CD14-positive monocyte (primary cell): Measurements from ENCODE around the gene HSPB1. TPM values are rescaled to one million over a fixed set of nuclear protein-coding genes. Genes with fewer than 3 reads are reported as not detected.
A peak's percentile ranks its signal among the peaks of the same experiment; 100 is the strongest.

Experiments used
- DNase-seq, 3 donors: peaks; one replicate each; pipeline ENCODE4 v3.0.0-alpha.2; 2011 to 2022
- H2AFZ ChIP-seq: 2 replicates; pipeline ENCODE4 v1.6.0; 2012; ENCODE audit warnings: mild to moderate bottlenecking, low read depth, low read length, inconsistent platforms; ENCODE audit not compliant: insufficient read depth, poor library complexity, severe bottlenecking
- H3K27ac ChIP-seq, 2 donors: 1 replicate in 1 of 2; 2 replicates in 1 of 2; pipeline ENCODE4 v1.5.1; 2012 to 2013; ENCODE audit warnings: low read length in 2 of 2, control low read depth in 1 of 2, inconsistent platforms in 1 of 2, low read depth in 1 of 2, mild to moderate bottlenecking in 1 of 2
- H3K27me3 ChIP-seq, 2 donors: one replicate each; pipeline versions ENCODE4 v1.6.0 to v1.6.1; 2011 to 2013; ENCODE audit warnings: low read length in 2 of 2; ENCODE audit not compliant: control insufficient read depth in 2 of 2, insufficient read depth in 2 of 2
- H3K36me3 ChIP-seq, 2 donors: replicated peaks in 1 of 2; 1 replicate in 1 of 2; 2 replicates in 1 of 2; pipeline versions ENCODE4 v1.5.1 to v1.6.1; 2012 to 2013; ENCODE audit warnings: low read length in 2 of 2, control low read depth in 1 of 2, inconsistent platforms in 1 of 2, mild to moderate bottlenecking in 1 of 2; ENCODE audit not compliant: insufficient read depth in 2 of 2, control insufficient read depth in 1 of 2
- H3K4me1 ChIP-seq, 2 donors: 1 replicate in 1 of 2; 2 replicates in 1 of 2; pipeline versions ENCODE4 v1.5.1 to v1.6.1; 2012 to 2013; ENCODE audit warnings: low read length in 2 of 2, control low read depth in 1 of 2, inconsistent platforms in 1 of 2, mild to moderate bottlenecking in 1 of 2, moderate library complexity in 1 of 2; ENCODE audit not compliant: insufficient read depth in 2 of 2, control insufficient read depth in 1 of 2
- H3K4me2 ChIP-seq: replicated peaks from 2 replicates; pipeline ENCODE3; 2012; ENCODE audit warnings: low read length, moderate library complexity, mild to moderate bottlenecking; ENCODE audit not compliant: poor library complexity, severe bottlenecking; ENCODE audit errors: extremely low read depth
- H3K4me3 ChIP-seq, 3 experiments: fragments of 200-600 bp in 1 of 3; sonication (generic) in 1 of 3; replicated peaks in 1 of 3; 1 replicate in 2 of 3; 2 replicates in 1 of 3; pipeline ENCODE4 v1.5.1; 2011 to 2013; ENCODE audit warnings: low read length in 3 of 3, mild to moderate bottlenecking in 3 of 3, control low read depth in 2 of 3, low read depth in 2 of 3, inconsistent platforms in 1 of 3, moderate library complexity in 1 of 3
- H3K79me2 ChIP-seq: 2 replicates; pipeline ENCODE4 v1.6.0; 2012; ENCODE audit warnings: mild to moderate bottlenecking, control low read depth, inconsistent platforms, low read length, moderate library complexity; ENCODE audit not compliant: insufficient read depth
- H3K9ac ChIP-seq: 2 replicates; pipeline ENCODE4 v1.6.0; 2017; ENCODE audit warnings: low read length, mild to moderate bottlenecking; ENCODE audit not compliant: insufficient read depth, poor library complexity, severe bottlenecking
- H3K9me3 ChIP-seq, 2 donors: replicated peaks in 1 of 2; 1 replicate in 1 of 2; 2 replicates in 1 of 2; pipeline versions ENCODE4 v1.5.1 to v1.6.1; 2012 to 2013; ENCODE audit warnings: low read length in 2 of 2, control low read depth in 1 of 2; ENCODE audit not compliant: control insufficient read depth in 1 of 2, insufficient read depth in 1 of 2
- H4K20me1 ChIP-seq: 2 replicates; pipeline ENCODE4 v1.6.0; 2012; ENCODE audit warnings: mild to moderate bottlenecking, low read length, control low read depth, moderate library complexity; ENCODE audit not compliant: insufficient read depth
- H3K27ac Mint-ChIP-seq, 7 donors: one replicate each; pipeline ENCODE4 v1.8.0; 2020; ENCODE audit warnings: mild to moderate bottlenecking in 7 of 7, mixed read lengths in 7 of 7, moderate library complexity in 6 of 7, inconsistent platforms in 2 of 7
- H3K27me3 Mint-ChIP-seq, 3 donors: one replicate each; pipeline ENCODE4 v1.8.0; 2021 to 2022; ENCODE audit warnings: low read depth in 3 of 3, mild to moderate bottlenecking in 3 of 3, mixed read lengths in 3 of 3, moderate library complexity in 3 of 3, inconsistent platforms in 1 of 3
- H3K36me3 Mint-ChIP-seq, 2 donors: one replicate each; pipeline ENCODE4 v1.8.0; 2020; ENCODE audit warnings: mixed read lengths in 2 of 2, inconsistent platforms in 1 of 2, mild to moderate bottlenecking in 1 of 2
- H3K4me1 Mint-ChIP-seq: one replicate; pipeline ENCODE4 v1.8.0; 2020; ENCODE audit warnings: mild to moderate bottlenecking, mixed read lengths
- H3K4me3 Mint-ChIP-seq, 2 donors: one replicate each; pipeline ENCODE4 v1.8.0; 2020; ENCODE audit warnings: mild to moderate bottlenecking in 2 of 2, mixed read lengths in 2 of 2, moderate library complexity in 1 of 2
- H3K9me3 Mint-ChIP-seq, 7 donors: one replicate each; pipeline ENCODE4 v1.8.0; 2020 to 2022; ENCODE audit warnings: mixed read lengths in 7 of 7, mild to moderate bottlenecking in 6 of 7, moderate library complexity in 6 of 7, inconsistent platforms in 2 of 7
- CTCF ChIP-seq: fragments of 200-600 bp; IDR thresholded peaks from one replicate; pipeline ENCODE4 v1.8.0; 2022; ENCODE audit warnings: antibody characterized with exemption, mild to moderate bottlenecking
- WGBS: methylation state at CpG from one replicate; pipeline ENCODE4 v1.1.5; 2013; ENCODE audit warnings: missing lambda C conversion rate; ENCODE audit not compliant: insufficient coverage; 5-methylcytosine and 5-hydroxymethylcytosine counted together
- intact Hi-C, 2 donors: fragments of 100-400 bp; cut with micrococcal nuclease; formaldehyde crosslinking; loops; one replicate each; pipeline versions ENCODE4 v1.15.0 to v1.15.1; 2023
- polyA plus RNA-seq, 3 donors: library from polyadenylated mRNA; depleted of rRNA in 1 of 3; unstranded in 2 of 3; stranded (reverse) in 1 of 3; fragments of 300-500 nt in 2 of 3; fragments of >200 nt in 1 of 3; fragmentation: Illumina TruSeq in 2 of 3; gene quantifications; 1 replicate in 2 of 3; 2 replicates in 1 of 3; pipeline ENCODE4 v1.2.3, GENCODE V29; 2012 to 2021

Gene HSPB1
- polyA plus RNA-seq, 3 donors, result 8.3 to 20.7 (median 8.9) TPM

GRCh38 chr7:76281706-76282343, 20.6 kb upstream of the HSPB1 start:
- peaks cover 7 to 17% of the 10 kb centered on the region in 2 donors for H3K4me1 ChIP-seq
- H2AFZ ChIP-seq, result no peak overlapping the region
- H4K20me1 ChIP-seq, result no peaks in the 10 kb centered on the region
- Mint-ChIP-seq H3K4me1 (peaks cover 14% of the 10 kb centered on the region), H3K27me3 (peaks cover 68 to 80% (median 68%) of the 10 kb centered on the region in 3 donors), H3K36me3 (peaks cover 7 to 11% of the 10 kb centered on the region in 2 donors), H3K9me3 (peaks cover 0 to 16% (median 9%) of the 10 kb centered on the region in 7 donors), H3K4me3 (peak overlapping the region; percentile 56 to 91), H3K27ac (peak overlapping the region in 1 of 7 donors; percentile 66)
- H3K4me2 ChIP-seq, result peak overlapping the region; percentile 75
- H3K9me3 ChIP-seq, result no peaks in the 10 kb centered on the region
- no peaks in the 10 kb centered on the region for H3K79me2 ChIP-seq
- intact Hi-C loops, result no loop called here
- H3K9ac ChIP-seq, result no peak overlapping the region
- WGBS, result 3% methylated on average over 30 of the region's 36 CpGs
- peak overlapping the region in 1 of 3 experiments; percentile 58 for H3K4me3 ChIP-seq
- H3K27me3 ChIP-seq, result peaks cover 29 to 54% of the 10 kb centered on the region in 2 donors
- H3K27ac ChIP-seq, result no peak overlapping the region
- no peaks in the 10 kb centered on the region for H3K36me3 ChIP-seq
- no peak for TF ChIP-seq CTCF
- DNase-seq, result no peak

DNA sequence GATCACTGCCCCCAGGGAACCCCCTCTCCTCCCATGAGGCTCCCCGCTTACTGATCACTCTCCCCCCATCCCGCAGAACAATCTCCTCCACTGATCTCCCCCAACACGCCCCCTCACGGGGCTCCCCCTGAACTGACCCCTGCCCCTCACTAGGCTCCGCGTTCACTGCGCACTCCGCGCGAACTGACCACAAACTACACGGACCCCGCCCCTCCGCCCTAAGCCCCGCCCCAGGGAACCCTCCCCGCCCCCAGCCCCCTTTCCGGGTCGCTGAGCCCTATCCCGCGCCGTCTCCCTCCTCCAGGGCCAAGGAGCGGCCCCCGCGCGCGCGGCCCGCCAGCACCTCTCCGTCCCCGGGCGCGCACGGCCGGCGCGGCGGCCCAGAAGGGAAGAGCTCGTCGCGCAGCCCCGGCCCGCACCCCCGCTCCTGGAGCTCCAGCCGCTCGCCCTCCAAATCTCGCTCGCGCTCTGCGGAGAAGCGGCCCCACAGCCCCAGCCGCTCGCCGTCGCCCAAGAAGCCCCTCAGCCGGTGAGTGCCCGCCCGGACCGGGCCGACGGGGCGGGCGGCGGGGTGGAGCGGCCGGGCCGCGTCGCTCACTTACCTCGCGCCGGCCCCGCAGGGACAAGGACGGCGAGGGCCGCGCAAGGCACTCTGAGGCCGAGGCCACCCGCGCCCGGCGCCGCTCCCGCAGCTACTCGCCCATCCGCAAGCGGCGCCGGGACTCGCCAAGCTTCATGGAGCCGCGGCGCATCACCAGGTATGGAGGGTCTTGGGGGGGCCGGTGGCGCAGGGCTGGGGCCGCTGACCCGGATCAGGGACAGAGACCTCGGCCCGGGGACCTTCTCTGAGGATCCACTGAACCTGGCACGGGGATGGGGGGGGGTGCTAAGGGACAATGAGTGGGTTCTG, 19.9 kb upstream of the HSPB1 start:
- H3K27ac ChIP-seq, result no peak overlapping the region
- 4% methylated on average over 90 of the region's 98 CpGs for WGBS
- Mint-ChIP-seq H3K36me3 (peaks cover 7 to 11% of the 10 kb centered on the region in 2 donors), H3K4me1 (peaks cover 14% of the 10 kb centered on the region), H3K4me3 (peak overlapping the region; percentile 56 to 91), H3K27ac (no peak overlapping the region), H3K27me3 (peaks cover 67 to 73% (median 69%) of the 10 kb centered on the region in 3 donors), H3K9me3 (peaks cover 0 to 16% (median 9%) of the 10 kb centered on the region in 7 donors)
- no peak for TF ChIP-seq CTCF
- intact Hi-C loops, result no loop called here
- H4K20me1 ChIP-seq, result no peaks in the 10 kb centered on the region
- no peak overlapping the region for H3K9ac ChIP-seq
- peaks cover 7 to 17% of the 10 kb centered on the region in 2 donors for H3K4me1 ChIP-seq
- peak overlapping the region; percentile 50 for H2AFZ ChIP-seq
- H3K4me2 ChIP-seq, result peak overlapping the region; percentile 75
- peaks cover 29 to 54% of the 10 kb centered on the region in 2 donors for H3K27me3 ChIP-seq
- H3K79me2 ChIP-seq, result no peaks in the 10 kb centered on the region
- peak overlapping the region in 1 of 3 experiments; percentile 58 for H3K4me3 ChIP-seq
- no peak for DNase-seq
- H3K36me3 ChIP-seq, result no peaks in the 10 kb centered on the region
- no peaks in the 10 kb centered on the region for H3K9me3 ChIP-seq
